ENCODE data around the gene CDH8.

The CDH8 gene

GRCh38 chr16:62022688-62023087, 13.6 kb downstream of the CDH8 start:
- no peak for DNase-seq

DNA sequence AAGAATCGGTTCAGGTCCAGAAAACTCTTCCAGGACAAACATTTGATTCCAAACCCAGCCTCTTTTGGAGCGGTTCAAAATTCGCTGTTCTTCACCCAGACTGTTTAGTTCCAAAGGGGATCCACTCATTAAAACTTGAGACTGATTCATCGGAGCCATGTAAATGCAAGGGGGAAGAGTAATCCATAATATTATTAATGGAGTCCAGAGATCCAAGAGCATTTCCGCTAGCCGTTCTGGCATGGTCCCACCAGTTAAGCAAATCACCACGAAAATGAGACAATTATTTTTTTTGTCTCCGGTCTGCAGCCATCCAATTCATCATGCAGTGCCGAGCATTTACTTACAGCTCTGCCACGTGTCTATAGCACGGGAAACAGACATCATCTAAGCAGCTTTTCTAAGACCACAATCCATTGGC, 15.1 kb downstream of the CDH8 start:
- no peak for DNase-seq

DNA sequence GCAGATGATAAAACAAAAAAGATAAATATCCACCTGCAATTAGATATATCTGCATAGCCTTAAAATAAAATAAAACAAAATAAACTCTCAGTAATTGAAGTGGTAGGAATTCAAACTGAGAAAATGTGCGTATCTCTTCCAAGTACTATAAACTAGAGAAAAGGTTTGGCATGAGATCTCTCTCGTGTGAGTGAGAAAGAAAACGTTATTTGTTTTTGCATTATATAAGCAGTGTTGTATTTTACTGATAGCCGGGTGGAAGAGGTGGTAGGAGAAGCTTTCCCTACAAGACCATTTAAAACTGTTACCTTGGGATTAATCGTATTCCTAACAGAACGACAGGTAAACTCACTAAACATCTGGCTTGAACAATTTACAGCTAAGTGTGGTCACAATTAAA, 15.6 kb downstream of the CDH8 start:
- DNase-seq, result no peak

DNA sequence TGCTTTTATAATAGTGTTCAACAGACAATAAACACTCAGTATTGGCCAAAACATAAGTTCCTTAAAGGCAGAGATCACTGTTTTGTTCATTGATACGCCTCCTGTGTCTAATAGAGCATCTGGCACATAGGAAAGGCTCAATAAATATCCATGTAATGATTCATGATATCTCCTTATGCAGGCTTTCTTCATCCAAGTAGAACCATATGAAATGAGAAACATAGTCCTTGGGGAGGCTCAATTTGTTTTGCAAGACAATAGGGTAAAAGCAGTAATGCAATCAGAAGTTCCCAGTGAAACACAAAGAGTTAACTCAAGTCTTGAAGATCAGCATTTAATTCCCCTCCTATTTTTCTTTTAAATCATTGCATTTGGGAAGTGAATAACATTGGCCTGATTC, 16.4 kb downstream of the CDH8 start:
- no peak for DNase-seq

- no peak for DNase-seq
Observed at GRCh38 chr16:62018301-62019060, 17.8 kb downstream of the CDH8 start.

DNA sequence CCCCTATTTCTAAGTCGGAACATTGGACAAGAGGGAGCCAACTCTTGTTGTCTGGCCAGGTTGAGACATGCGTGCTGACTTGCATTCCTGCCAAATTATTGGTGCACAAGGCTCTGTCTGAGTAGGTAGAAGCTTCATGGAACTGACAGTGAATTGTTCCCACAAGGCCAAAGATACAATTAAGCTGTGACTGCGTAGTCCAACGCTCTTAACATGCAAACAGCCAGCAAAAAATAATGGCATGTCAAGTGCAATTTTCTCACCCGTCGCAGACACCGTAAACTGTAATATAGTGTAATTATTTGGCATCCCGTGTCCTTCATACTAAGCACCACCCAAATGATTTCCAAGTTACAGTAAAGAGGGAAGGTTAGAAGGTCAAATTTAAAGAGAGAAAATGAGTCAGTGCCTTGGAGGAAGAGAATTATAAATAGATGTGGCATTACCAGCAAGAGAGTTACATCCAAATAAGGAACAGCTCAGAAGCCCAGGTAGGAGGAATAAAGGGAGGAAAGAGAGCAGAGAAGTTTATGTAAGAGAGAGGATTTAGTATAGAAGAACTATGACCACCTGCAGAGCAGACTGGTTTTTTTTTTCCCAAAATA, 21.8 kb downstream of the CDH8 start:
- no peak for DNase-seq

GRCh38 chr16:62010186-62010585, 26.1 kb downstream of the CDH8 start:
- peak in 1 of 5 experiments; percentile 8 for DNase-seq

DNA sequence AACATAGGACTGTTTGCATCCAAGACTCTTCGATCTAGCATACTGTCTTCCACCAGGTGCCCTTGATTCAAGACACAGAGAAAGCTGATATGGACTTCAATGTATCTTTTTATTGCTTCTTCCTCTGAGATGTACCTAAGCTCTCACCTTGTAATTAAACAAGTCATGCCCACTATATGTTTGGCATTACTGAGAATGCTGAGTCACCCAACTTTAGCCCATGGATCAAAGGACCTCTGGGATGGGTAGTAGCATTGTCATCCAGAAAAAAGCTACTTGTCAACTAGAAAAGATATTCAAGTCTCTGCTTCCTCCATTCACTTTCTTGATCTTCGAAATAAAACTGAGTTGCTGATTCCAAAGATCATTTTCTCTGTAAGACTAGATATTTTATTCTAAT, 37.8 kb downstream of the CDH8 start:
- DNase-seq, result no peak

DNA sequence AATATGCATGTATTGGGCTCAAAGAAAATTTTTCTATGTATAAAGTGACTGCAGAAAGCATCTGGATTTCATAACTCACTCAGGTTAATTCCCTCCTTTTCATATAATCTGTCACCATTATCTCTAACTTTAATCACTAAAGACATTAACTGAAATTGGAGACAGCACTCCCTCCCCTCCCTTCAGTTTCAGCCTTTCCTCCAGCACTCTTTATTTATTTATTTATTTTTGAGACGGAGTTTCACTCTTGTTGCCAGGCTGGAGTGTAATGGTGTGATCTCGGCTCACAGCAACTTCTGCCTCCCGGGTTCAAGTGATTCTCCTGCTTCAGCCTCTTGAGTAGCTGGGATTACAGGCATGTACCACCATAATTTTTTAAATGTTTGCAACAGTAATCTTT, 43.1 kb downstream of the CDH8 start:
- no peak for DNase-seq

- DNase-seq, result no peak
Observed at GRCh38 chr16:61987474-61988012, 48.7 kb downstream of the CDH8 start.

DNA sequence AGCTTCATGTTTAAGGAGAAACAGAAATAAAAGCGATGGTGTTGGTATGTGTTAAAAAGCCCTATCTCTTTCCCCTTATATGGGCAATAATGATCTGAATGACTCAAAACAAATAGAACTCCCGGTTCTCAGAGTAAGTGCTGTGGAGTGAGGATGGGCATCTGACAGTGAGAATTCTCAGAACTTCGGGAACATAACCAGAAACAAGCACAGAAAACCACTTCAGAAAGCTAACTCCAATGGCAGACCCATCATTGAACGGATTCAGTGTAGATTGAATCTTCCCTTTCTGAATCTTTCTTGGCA, 67.2 kb downstream of the CDH8 start:
- no peak for DNase-seq

DNA sequence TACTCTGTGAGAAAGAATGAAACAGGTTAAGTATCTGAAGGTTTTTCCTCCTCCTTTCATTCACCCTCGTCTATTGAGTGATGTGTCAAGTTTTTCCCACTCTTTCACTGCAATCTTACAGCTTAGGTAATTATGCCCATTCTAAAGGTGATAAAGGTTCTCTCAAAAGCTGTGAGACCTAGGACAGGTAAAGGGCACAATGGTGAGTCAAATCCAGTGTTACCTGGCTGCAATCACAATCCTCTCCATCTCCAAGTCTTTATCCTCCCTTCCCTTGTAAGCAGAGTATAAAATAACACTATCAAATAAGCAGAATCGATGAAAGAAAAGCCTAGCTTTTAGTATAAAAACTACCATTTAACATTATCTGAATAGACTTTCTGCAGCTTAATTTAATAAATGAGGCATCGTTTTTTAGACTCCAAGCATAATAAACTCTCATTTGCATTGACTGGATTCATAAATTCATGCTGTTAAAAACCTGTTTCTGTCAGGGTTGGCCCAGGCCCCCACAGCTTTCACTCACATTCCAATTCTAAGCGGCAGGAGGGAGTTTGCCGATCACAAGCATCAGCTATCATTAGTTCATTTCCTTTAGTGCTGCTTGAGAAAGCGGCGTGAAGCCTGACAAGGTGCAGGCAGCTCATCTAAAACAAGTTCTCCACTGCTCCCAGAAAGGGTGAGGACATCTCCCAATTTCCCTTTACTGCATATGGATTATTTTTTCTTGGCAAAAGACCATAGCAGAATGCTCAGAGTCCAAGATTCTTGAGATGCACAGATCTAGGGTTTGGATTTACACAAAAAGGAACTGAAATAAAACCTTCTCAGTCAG, 67.8 kb downstream of the CDH8 start:
- no peak for DNase-seq

DNA sequence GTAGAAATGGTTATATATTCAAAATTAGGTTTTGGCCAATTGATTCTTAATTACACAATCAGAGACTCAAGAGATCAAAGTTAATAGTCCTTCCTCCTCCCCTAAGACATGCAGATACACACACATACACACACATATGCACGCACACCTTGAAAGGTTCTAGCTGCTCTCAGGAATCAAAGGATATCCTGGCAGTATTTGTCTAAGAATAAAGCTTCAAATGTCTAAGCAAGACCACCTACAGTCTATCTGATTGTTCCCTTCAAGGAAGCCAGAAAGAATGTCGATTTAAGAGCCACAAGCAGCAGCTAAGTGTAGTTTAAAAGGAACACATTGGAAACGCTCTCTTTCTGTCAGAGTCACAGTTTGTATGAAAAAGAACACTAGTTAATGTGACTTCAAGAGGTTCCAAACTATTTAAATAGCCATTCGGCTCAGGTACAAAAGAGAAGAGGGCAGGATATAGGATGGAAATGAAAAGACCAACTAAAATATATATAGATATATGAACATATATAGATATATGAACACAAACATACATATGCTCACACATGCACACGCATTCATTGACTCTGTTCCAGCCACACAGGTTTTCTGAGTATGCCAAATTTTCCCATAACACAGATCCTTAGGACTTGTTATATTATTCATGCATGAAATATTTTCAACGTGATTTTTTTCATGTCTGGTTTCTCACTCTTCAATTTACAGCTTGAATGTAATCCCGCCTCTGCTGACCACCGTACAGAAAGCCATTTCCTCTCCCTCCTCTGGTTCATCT, 79.0 kb downstream of the CDH8 start:
- no peak for DNase-seq

- DNase-seq, result no peak
Observed at GRCh38 chr16:61952841-61953240, 83.4 kb downstream of the CDH8 start.

DNA sequence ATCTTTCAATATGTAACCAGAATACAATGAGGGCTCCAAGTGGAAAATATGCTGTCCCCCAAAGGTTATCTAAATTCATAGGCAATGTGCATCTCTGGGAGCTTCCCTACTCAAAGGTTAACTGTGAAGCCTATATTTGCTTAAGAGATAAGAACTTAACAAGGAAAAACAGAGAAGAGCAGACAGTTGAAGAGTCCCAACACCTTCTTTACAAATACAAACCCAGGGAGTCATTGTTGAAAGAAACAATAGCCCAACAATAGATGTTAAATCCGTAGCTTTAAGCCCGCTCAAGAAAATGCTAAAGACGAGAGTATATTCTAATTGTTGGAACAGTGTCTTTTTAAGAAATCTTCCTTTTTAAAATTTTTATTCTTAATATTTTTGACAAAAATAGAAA, 87.8 kb downstream of the CDH8 start:
- no peak for DNase-seq

GRCh38 chr16:61946019-61946418, 90.2 kb downstream of the CDH8 start:
- DNase-seq, result no peak

DNA sequence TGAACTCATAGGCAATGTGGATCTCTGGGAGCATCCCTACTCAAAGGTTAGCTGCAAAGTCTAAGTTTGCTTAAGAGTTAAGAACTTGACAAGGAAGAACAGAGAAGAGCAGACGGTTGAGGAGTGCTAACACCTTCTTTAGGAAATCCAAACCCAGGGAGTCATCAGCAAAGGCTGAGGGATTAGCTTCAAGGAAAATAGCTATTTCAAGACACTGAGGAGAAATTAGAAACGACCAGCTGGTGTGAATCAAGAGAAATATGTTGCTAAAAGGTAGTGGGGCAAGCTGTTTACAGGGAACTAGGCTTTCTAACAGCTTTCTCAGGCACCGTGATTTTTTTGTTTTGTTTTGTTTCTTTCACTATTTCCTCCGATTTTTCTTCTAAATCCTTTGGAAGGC, 90.7 kb downstream of the CDH8 start:
- no peak for DNase-seq

DNA sequence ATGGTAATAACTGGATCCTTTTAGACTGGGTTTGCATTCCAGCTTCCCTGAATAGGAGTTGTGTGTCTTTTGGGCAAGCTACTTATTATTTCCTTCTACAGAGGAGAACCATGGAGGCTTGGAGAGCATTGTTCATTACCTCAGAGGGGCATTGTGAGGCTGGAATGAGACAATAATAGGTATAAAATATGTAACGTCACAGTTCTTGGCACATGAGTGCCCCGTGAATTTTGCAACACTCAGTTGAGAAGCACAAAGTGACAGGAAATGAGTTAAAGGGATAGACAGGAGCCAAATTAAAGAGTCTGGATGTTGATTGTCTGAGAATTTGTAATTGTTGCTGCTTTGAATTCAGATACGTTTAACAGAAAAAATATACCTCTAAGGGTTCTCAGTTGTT, 92.2 kb downstream of the CDH8 start:
- DNase-seq, result no peak

DNA sequence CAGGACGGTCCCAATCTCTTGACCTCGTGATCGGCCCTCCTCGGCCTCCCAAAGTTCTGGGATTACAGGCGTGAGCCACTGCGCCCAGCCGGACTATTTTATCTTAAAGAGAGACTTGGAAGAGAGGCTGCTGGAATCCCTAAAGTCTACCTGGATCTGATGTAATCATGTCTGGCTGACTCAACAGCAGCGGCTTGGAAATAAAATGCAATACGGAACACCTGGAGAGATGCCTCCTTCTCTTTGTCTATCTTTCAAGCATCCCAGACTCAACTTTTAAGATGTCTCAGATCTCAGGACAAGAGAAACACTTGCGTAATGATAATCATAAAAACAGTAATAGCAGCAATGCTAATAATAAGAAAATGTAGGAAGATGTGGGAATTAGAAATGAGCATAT, 95.6 kb downstream of the CDH8 start:
- no peak for DNase-seq

DNA sequence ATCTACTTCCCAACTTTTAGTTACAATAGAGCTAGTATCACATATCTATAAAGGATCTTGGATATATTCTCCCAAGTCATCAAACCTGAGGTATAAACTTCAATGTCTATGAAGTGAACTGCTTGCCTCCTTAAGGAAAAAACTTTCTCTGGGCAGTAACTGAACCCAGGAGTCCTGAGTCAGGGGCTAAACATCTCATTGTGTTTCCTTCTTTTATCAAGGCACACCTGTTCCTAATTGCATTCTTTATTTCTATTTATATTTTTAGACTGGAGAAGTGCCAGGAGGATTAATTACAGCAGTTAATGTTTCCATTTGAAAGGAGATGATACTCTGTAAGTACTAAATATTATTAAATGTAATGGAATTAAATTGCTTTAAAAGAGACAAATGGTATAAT, 98.6 kb downstream of the CDH8 start:
- DNase-seq, result no peak

DNA sequence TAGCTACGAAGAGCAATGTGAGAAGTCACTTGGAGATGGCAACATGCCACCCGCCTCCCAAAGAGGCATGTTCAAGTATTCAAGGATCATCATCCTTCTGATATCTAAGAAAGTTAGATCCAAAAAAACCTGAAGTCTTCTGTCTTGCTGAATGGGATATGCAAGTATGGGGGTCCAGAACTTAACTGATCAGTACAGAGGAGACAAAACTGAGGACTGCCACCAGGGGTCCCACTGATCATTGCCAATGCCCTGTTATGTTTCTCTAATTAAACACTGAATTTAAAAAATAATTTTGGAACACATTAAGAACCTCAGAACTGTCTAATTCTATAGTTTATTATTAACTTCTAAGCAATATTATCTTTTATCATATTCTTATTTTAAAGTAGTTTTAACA, 99.7 kb downstream of the CDH8 start:
- no peak for DNase-seq

- no peak for DNase-seq
Observed at GRCh38 chr16:61934601-61935000, 101.6 kb downstream of the CDH8 start.

DNA sequence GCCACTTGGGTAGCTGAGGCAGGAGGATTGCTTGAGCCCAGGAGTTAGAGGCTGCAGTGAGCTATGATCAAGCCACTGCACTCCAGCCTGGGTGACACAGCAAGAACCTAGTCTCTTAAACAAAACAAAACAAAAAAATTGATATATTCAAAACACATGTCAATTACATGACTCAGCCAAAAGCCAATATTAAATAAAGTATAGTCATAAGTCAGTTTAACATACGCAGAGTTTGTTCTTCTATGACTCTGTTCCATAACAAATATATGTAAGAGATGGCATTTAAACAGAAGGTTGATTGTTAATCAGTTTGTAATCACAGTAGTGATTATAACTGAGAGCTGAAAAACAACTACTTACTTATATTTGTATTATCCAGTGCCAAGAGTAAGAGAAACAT, 106.5 kb downstream of the CDH8 start:
- no peak for DNase-seq

Data from T-helper 2 cell (primary cell).